Measurements from ENCODE around the gene TEAD1. TPM values are rescaled to one million over a fixed set of nuclear protein-coding genes. Genes with fewer than 3 reads are reported as not detected.

The TEAD1 gene
- total and polyA plus RNA-seq, 10 of the 15 experiments (the other 5 are each of a cell fraction or from before 2014, with no cell fraction given) = 0.01 to 0.59 (median 0.04) TPM; not detected in 6

DNA sequence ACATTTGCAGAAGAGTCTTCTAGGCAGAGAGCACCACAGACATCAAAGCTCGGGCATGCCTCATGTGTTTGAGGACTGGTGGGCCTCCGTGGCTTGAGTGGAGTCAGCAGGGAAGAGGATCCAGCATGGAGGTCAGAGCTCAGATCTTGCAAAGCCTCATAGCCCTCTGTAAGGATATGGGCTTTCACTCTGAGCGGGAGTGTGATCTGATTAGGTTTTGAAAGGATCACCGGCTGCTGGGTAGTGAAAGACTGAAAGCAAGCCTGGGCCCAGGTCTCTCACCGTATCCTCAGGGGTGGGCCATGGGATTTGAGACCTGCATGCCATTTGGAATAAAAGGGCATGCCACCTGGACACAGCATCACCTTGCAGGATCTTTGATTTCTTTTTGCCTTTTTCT is 112.7 kb downstream of the TEAD1 start (continued):
- TF ChIP-seq, protein P1, sequence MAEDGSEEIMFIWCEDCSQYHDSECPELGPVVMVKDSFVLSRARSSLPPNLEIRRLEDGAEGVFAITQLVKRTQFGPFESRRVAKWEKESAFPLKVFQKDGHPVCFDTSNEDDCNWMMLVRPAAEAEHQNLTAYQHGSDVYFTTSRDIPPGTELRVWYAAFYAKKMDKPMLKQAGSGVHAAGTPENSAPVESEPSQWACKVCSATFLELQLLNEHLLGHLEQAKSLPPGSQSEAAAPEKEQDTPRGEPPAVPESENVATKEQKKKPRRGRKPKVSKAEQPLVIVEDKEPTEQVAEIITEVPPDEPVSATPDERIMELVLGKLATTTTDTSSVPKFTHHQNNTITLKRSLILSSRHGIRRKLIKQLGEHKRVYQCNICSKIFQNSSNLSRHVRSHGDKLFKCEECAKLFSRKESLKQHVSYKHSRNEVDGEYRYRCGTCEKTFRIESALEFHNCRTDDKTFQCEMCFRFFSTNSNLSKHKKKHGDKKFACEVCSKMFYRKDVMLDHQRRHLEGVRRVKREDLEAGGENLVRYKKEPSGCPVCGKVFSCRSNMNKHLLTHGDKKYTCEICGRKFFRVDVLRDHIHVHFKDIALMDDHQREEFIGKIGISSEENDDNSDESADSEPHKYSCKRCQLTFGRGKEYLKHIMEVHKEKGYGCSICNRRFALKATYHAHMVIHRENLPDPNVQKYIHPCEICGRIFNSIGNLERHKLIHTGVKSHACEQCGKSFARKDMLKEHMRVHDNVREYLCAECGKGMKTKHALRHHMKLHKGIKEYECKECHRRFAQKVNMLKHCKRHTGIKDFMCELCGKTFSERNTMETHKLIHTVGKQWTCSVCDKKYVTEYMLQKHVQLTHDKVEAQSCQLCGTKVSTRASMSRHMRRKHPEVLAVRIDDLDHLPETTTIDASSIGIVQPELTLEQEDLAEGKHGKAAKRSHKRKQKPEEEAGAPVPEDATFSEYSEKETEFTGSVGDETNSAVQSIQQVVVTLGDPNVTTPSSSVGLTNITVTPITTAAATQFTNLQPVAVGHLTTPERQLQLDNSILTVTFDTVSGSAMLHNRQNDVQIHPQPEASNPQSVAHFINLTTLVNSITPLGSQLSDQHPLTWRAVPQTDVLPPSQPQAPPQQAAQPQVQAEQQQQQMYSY (CRISPR knock-in tag; IDR thresholded peaks at IDR 0.05) = no peak
- TF ChIP-seq RELA (IDR thresholded peaks at IDR 0.05; ENCODE audit: borderline replicate concordance, partially characterized antibody) (no peak), SMARCA5 (IDR thresholded peaks at IDR 0.05) (no peak), PML (IDR thresholded peaks at IDR 0.05; ENCODE audit: low read length) (no peak), EZH2 (IDR thresholded peaks at IDR 0.05; ENCODE audit: borderline replicate concordance, control insufficient read depth, low read depth, low read length) (no peak), FOXM1 (IDR thresholded peaks at IDR 0.05; ENCODE audit: low read depth, low read length) (no peak), HDAC2 (IDR thresholded peaks at IDR 0.05) (no peak), NR2C2 (IDR thresholded peaks at IDR 0.05; ENCODE audit: borderline replicate concordance, control insufficient read depth, insufficient read length, low read depth) (no peak), ESRRA (IDR thresholded peaks at IDR 0.05; ENCODE audit: low read length) (no peak)

DNA sequence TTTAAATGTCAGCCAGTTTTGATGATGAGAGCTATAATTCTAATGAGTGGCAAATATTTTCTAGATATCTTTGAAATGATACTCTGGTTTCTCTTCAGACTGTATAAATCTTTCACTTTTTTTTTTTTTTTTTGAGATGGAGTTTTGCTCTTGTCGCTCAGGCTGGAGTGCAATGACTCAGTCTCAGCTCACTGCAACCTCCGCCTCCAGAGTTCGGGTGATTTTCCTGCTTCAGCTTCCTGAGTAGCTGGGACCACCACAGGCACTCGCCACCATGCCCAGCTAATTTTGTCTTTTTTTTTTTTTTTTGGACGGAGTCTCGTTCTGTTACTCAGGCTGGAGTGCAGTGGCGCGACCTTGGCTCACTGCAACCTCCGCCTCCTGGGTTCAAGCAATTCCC is 113.6 kb downstream of the TEAD1 start:
- no peaks in the 10 kb centered on the region for H4K20me1 ChIP-seq (ENCODE audit: control insufficient read depth, insufficient read depth)
- no peaks in the 10 kb centered on the region; a peak in 2 of 4 replicates for H3K27me3 ChIP-seq (replicated peaks in 1 of 2; ENCODE audit: control insufficient read depth in 2 of 2, insufficient read depth in 2 of 2, low read length in 1 of 2)
- ChIA-PET CTCF (no interaction called here), RAD21 (ENCODE audit: unreplicated experiment) (no interaction called here), SMC1A (ENCODE audit: uncharacterized antibody, unreplicated experiment) (no interaction called here), POLR2A (no interaction called here)
- no peak overlapping the region for H2AFZ ChIP-seq (ENCODE audit: control insufficient read depth, low read depth, low read length)
- no peaks in the 10 kb centered on the region for H3K36me3 ChIP-seq (ENCODE audit: control insufficient read depth in 2 of 2, insufficient read depth in 2 of 2, low read length in 1 of 2)
- no peak overlapping the region for H3K4me2 ChIP-seq (ENCODE audit: control insufficient read depth, insufficient read depth)
- no peak overlapping the region for H3K4me3 ChIP-seq
- DNase-seq (ENCODE audit: low read depth, low spot score) (no peak), FAIRE-seq (no peak), ATAC-seq (no peak)
- in situ Hi-C loops (cut with MboI) (no loop called here), intact Hi-C loops (cut with micrococcal nuclease; ENCODE audit: unreplicated experiment) (no loop called here)
- TF ChIP-seq, protein P2, sequence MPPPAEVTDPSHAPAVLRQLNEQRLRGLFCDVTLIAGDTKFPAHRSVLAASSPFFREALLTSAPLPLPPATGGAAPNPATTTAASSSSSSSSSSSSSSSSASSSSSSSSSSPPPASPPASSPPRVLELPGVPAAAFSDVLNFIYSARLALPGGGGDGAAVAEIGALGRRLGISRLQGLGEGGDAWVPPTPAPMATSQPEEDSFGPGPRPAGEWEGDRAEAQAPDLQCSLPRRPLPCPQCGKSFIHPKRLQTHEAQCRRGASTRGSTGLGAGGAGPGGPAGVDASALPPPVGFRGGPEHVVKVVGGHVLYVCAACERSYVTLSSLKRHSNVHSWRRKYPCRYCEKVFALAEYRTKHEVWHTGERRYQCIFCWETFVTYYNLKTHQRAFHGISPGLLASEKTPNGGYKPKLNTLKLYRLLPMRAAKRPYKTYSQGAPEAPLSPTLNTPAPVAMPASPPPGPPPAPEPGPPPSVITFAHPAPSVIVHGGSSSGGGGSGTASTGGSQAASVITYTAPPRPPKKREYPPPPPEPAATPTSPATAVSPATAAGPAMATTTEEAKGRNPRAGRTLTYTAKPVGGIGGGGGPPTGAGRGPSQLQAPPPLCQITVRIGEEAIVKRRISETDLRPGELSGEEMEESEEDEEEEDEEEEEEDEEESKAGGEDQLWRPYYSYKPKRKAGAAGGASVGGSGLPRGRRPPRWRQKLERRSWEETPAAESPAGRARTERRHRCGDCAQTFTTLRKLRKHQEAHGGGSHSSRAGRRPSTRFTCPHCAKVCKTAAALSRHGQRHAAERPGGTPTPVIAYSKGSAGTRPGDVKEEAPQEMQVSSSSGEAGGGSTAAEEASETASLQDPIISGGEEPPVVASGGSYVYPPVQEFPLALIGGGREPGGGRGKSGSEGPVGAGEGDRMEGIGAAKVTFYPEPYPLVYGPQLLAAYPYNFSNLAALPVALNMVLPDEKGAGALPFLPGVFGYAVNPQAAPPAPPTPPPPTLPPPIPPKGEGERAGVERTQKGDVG (CRISPR knock-in tag; IDR thresholded peaks at IDR 0.05) = no peak
- TF ChIP-seq NR2C2 (IDR thresholded peaks at IDR 0.05; ENCODE audit: borderline replicate concordance, control insufficient read depth, insufficient read length, low read depth) (no peak), GATAD2B (conservative IDR thresholded peaks at IDR 0.05; ENCODE audit: low read depth) (no peak), PAX5 (IDR thresholded peaks at IDR 0.05; ENCODE audit: borderline replicate concordance, low read depth, low read length) (no peak), SREBF1 (IDR thresholded peaks at IDR 0.05; ENCODE audit: low read length) (no peak)
- no TSS peak for BruUV-seq (replicated peaks)
- no peaks in the 10 kb centered on the region for H3K9me3 ChIP-seq (replicated peaks; ENCODE audit: control insufficient read depth, insufficient read depth, low read length)
- H3K9ac ChIP-seq (ENCODE audit: control insufficient read depth, insufficient read depth, low read length) = no peak overlapping the region
- no peak overlapping the region for H3K27ac ChIP-seq (ENCODE audit: control insufficient read depth, insufficient read depth)
- no peaks in the 10 kb centered on the region for H3K79me2 ChIP-seq (ENCODE audit: control insufficient read depth, insufficient read depth, low read length)
- WGBS (ENCODE audit: insufficient coverage, insufficient replicate concordance, low lambda C conversion rate, missing lambda C conversion rate) = 50% methylated on average over 3 of the region's 9 CpGs
- no peaks in the 10 kb centered on the region for H3K4me1 ChIP-seq (ENCODE audit: control insufficient read depth, insufficient read depth, low read length)
